IMR-90 (cell line): ENCODE measurements around the gene CDK7. TPM values are rescaled to one million over a fixed set of nuclear protein-coding genes. Genes with fewer than 3 reads are reported as not detected.
A peak's percentile ranks its signal among the peaks of the same experiment; 100 is the strongest.

Experiments
- ATAC-seq: fragments of 200-7000 bp; cut with Tn5 transposase; 2 replicates; pipeline ENCODE4 v1.9.1; 2020; ENCODE audit warnings: low read depth, mild to moderate bottlenecking, moderate library complexity
- BruUV-seq: library from RNA; stranded (reverse); fragments of 400-500 nt; replicated peaks from 2 replicates; lab custom pipeline; 2021; lab: Mats Ljungman, UMichigan
- CTCF ChIA-PET: fragments of 300-600 bp; formaldehyde crosslinking; extraction: SDS; loops from one replicate; lab custom pipeline; 2021; ENCODE audit warnings: antibody characterized with exemption; lab: Yijun Ruan, JAX
- POLR2A ChIA-PET: fragments of 300-600 bp; sonication (Branson Sonifier 250); formaldehyde crosslinking; loops from one replicate; lab custom pipeline; 2022; ENCODE audit warnings: antibody characterized with exemption; ENCODE audit not compliant: unreplicated experiment; lab: Charles Lee
- DNase-seq: peaks from one replicate; pipeline ENCODE4 v3.0.0; 2013
- H2AFZ ChIP-seq: replicated peaks from 2 replicates; pipeline ENCODE3; 2013; ENCODE audit warnings: low read length, mild to moderate bottlenecking; ENCODE audit not compliant: poor library complexity
- H2AK5ac ChIP-seq: 2 replicates; pipeline ENCODE4 v1.6.1; 2013; ENCODE audit warnings: low read depth, low read length, inconsistent platforms
- H2AK9ac ChIP-seq: replicated peaks from 2 replicates; pipeline ENCODE3; 2013; ENCODE audit warnings: mild to moderate bottlenecking, low read depth, low read length, moderate library complexity; ENCODE audit not compliant: poor library complexity
- H2BK120ac ChIP-seq: 2 replicates; pipeline ENCODE4 v1.6.1; 2013; ENCODE audit warnings: low read depth, low read length, inconsistent platforms
- H2BK15ac ChIP-seq: 3 replicates; pipeline ENCODE4 v1.6.1; 2013; ENCODE audit warnings: low read depth, low read length, inconsistent platforms
- H2BK20ac ChIP-seq: 2 replicates; pipeline ENCODE4 v1.6.1; 2013; ENCODE audit warnings: low read depth, mild to moderate bottlenecking, inconsistent platforms, low read length, moderate library complexity
- H2BK5ac ChIP-seq: 2 replicates; pipeline ENCODE4 v1.6.1; 2013; ENCODE audit warnings: mild to moderate bottlenecking, low read depth, low read length, inconsistent platforms; ENCODE audit not compliant: poor library complexity, severe bottlenecking
- H3K14ac ChIP-seq: replicated peaks from 2 replicates; pipeline ENCODE4 v1.6.1; 2013; ENCODE audit warnings: low read depth, low read length, inconsistent platforms
- H3K18ac ChIP-seq: 2 replicates; pipeline ENCODE4 v1.6.1; 2013; ENCODE audit warnings: low read depth, low read length, control low read depth
- H3K23ac ChIP-seq: 2 replicates; pipeline ENCODE4 v1.6.1; 2013; ENCODE audit warnings: low read depth, low read length, inconsistent platforms
- H3K27ac ChIP-seq: 2 replicates; pipeline ENCODE4 v1.5.1; 2013; ENCODE audit warnings: mild to moderate bottlenecking, control low read depth, low read length; ENCODE audit not compliant: insufficient read depth
- H3K27me3 ChIP-seq: 2 replicates; pipeline ENCODE4 v1.6.1; 2013; ENCODE audit warnings: low read length; ENCODE audit not compliant: control insufficient read depth, insufficient read depth
- H3K36me3 ChIP-seq: 2 replicates; pipeline ENCODE4 v1.6.1; 2013; ENCODE audit warnings: low read length, mixed read lengths; ENCODE audit not compliant: control insufficient read depth, insufficient read depth
- H3K4ac ChIP-seq: 2 replicates; pipeline ENCODE4 v1.6.1; 2013; ENCODE audit warnings: low read depth, low read length, inconsistent platforms
- H3K4me1 ChIP-seq: 2 replicates; pipeline ENCODE4 v1.6.1; 2013; ENCODE audit warnings: low read length, mixed read lengths; ENCODE audit not compliant: control insufficient read depth, insufficient read depth
- H3K4me2 ChIP-seq: 2 replicates; pipeline ENCODE4 v1.6.1; 2013; ENCODE audit warnings: low read depth, mild to moderate bottlenecking, control low read depth, low read length, moderate library complexity
- H3K4me3 ChIP-seq: 2 replicates; pipeline ENCODE4 v1.5.1; 2013; ENCODE audit warnings: low read depth, mild to moderate bottlenecking, control low read depth, low read length, moderate library complexity; ENCODE audit not compliant: insufficient read depth
- H3K56ac ChIP-seq: 2 replicates; pipeline ENCODE4 v1.6.1; 2013; ENCODE audit warnings: low read length, inconsistent platforms; ENCODE audit not compliant: insufficient read depth; ENCODE audit errors: extremely low read depth
- H3K79me1 ChIP-seq, 2 experiments: 2 replicates each; pipeline ENCODE4 v1.6.1; 2013; ENCODE audit warnings: low read length in 2 of 2, inconsistent platforms in 1 of 2, low read depth in 1 of 2
- H3K9ac ChIP-seq: 2 replicates; pipeline ENCODE4 v1.6.1; 2013; ENCODE audit warnings: low read depth, low read length, control low read depth
- H3K9me1 ChIP-seq: 2 replicates; pipeline ENCODE4 v1.6.1; 2013; ENCODE audit warnings: low read length, inconsistent platforms; ENCODE audit not compliant: insufficient read depth
- H3K9me3 ChIP-seq: 2 replicates; pipeline ENCODE4 v1.6.1; 2013; ENCODE audit warnings: low read length; ENCODE audit not compliant: control insufficient read depth, insufficient read depth
- H4K20me1 ChIP-seq: 2 replicates; pipeline ENCODE4 v1.6.1; 2013; ENCODE audit warnings: low read length, inconsistent platforms; ENCODE audit not compliant: insufficient read depth
- H4K5ac ChIP-seq: 2 replicates; pipeline ENCODE4 v1.6.1; 2013; ENCODE audit warnings: mild to moderate bottlenecking, low read depth, low read length, control low read depth
- H4K8ac ChIP-seq, 2 experiments: 2 replicates each; pipeline ENCODE4 v1.6.1; 2013; ENCODE audit warnings: low read depth in 2 of 2, low read length in 2 of 2, control low read depth in 1 of 2, inconsistent platforms in 1 of 2
- H4K91ac ChIP-seq: 2 replicates; pipeline ENCODE4 v1.6.1; 2013; ENCODE audit warnings: low read depth, low read length, inconsistent platforms; ENCODE audit not compliant: insufficient read depth
- ELK1 ChIP-seq: fragments of 150-350 bp; IDR thresholded peaks from 2 replicates; pipeline ENCODE4 v1.6.1; 2016; ENCODE audit warnings: low read depth, mild to moderate bottlenecking, low read length, moderate library complexity, borderline replicate concordance
- RAD21 ChIP-seq: IDR thresholded peaks from 2 replicates; pipeline ENCODE4 v1.6.1; 2012; ENCODE audit warnings: low read length, improper control_type of control experiment
- RCOR1 ChIP-seq: IDR thresholded peaks from 2 replicates; pipeline ENCODE4 v1.6.1; 2012; ENCODE audit warnings: mild to moderate bottlenecking, low read length, improper control_type of control experiment; ENCODE audit not compliant: insufficient replicate concordance
- USF2 ChIP-seq: fragments of 150-350 bp; IDR thresholded peaks from 2 replicates; pipeline ENCODE4 v1.6.1; 2017; ENCODE audit warnings: mild to moderate bottlenecking, antibody characterized with exemption, low read length, low read depth
- WGBS, 2 experiments: methylation state at CpG; one replicate each; pipeline versions ENCODE4 v1.1.5 to v1.1.7; 2013; ENCODE audit warnings: missing lambda C conversion rate in 2 of 2; ENCODE audit not compliant: insufficient read length in 1 of 2; ENCODE audit errors: extremely low coverage in 2 of 2; 5-methylcytosine and 5-hydroxymethylcytosine counted together
- dilution Hi-C: fragments of 300-500 bp; cut with HindIII; formaldehyde crosslinking; loops from one replicate; pipeline ENCODE4 v1.14.3; 2018; ENCODE audit warnings: low sequenced_read_pairs; ENCODE audit not compliant: unreplicated experiment
- in situ Hi-C: fragments of 300-500 bp; cut with MboI; formaldehyde crosslinking; loops from 3 replicates; pipeline ENCODE4 v1.14.3; 2019; ENCODE audit warnings: low sequenced_read_pairs, inconsistent platforms, mixed read lengths
- intact Hi-C: fragments of 100-400 bp; cut with micrococcal nuclease; formaldehyde crosslinking; loops from 2 replicates; pipeline ENCODE4 v1.10.0; 2022
- polyA plus RNA-seq, 3 experiments: library from polyadenylated mRNA; depleted of rRNA; stranded (reverse); fragments of >200 nt; gene quantifications; 2 replicates each; pipeline ENCODE4 v1.2.3, GENCODE V29; 2012; ENCODE audit warnings: low replicate concordance in 1 of 3
- total RNA-seq: library from RNA; depleted of rRNA; stranded (reverse); fragments of >200 nt; gene quantifications from 2 replicates; pipeline ENCODE4 v1.2.3, GENCODE V29; 2012

The CDK7 gene
- total and polyA plus RNA-seq, 2 of the 4 experiments (the other 2 are of a cell fraction): 59.8 to 65.6 TPM

- Histone ChIP-seq H2BK120ac (no peak overlapping the region), H2AFZ (no peak overlapping the region), H3K4me1 (peaks cover 4% of the 10 kb centered on the region; the same call in 1 of the 2 replicates), H3K9me3 (no peaks in the 10 kb centered on the region), H3K79me1 (peaks cover 0 to 7% of the 10 kb centered on the region in 2 experiments; a peak in 1 of 4 replicates), H2AK9ac (no peak overlapping the region), H2BK15ac (no peak overlapping the region), H3K4ac (no peak overlapping the region), H3K4me3 (no peak overlapping the region), H3K9me1 (peaks cover 8% of the 10 kb centered on the region), H4K5ac (no peak overlapping the region; the same call in 1 of the 2 replicates), H3K27ac (no peak overlapping the region), H2AK5ac (no peak overlapping the region), H4K8ac (peak overlapping the region in 1 of 2 experiments; percentile 39; a peak in 1 of 4 replicates), H2BK5ac (peak overlapping the region; percentile 82), H2BK20ac (0 out of 2 replicates have a peak overlapping the region, but pooled peaks have one; percentile 52), H4K91ac (no peak overlapping the region), H3K9ac (no peak overlapping the region), H3K14ac (no peak overlapping the region), H3K56ac (no peak overlapping the region), H3K18ac (peak overlapping the region; percentile 77; the same call in 1 of the 2 replicates), H3K4me2 (no peak overlapping the region), H3K23ac (no peak overlapping the region; the same call in 1 of the 2 replicates), H3K27me3 (no peaks in the 10 kb centered on the region), H3K36me3 (peaks cover 22% of the 10 kb centered on the region), H4K20me1 (no peaks in the 10 kb centered on the region)
- BruUV-seq: no TSS peak
- WGBS, 2 experiments: 71% methylated on average over 1 of the region's 2 CpGs; no CpG with 5 or more reads in 1 of the 2 experiments
- no peak for TF ChIP-seq USF2
- TF ChIP-seq ELK1: no peak
- TF ChIP-seq RAD21: no peak
- no peak for TF ChIP-seq RCOR1
- DNase-seq: peak; percentile 48
- intact Hi-C loops (no loop called here), dilution Hi-C loops (no loop called here), in situ Hi-C loops (no loop called here)
- CTCF ChIA-PET: interaction anchor here (0.6 kb wide), 1 partner anchor 11 kb away, joined by 3 read pairs; no protein-coding TSS in a partner anchor
- peak; percentile 80 for ATAC-seq
- POLR2A ChIA-PET: no interaction called here
Measured at GRCh38 chr5:69284203-69284602, 49.5 kb downstream of the CDK7 start.
